CD4-positive, alpha-beta T cell treated with Interleukin-15 for 4 hours (primary cell): ENCODE data around the gene RAPGEF5.

Experiments used
- DNase-seq: peaks from one replicate; pipeline ENCODE4 v3.0.0-alpha.2; 2020; ENCODE audit warnings: low spot score

The RAPGEF5 gene

GRCh38 chr7:22302951-22303423 lies 54.0 kb downstream of the RAPGEF5 start:
- DNase-seq: no peak

GRCh38 chr7:22302193-22302592 lies 54.8 kb downstream of the RAPGEF5 start:
- no peak for DNase-seq

- no peak for DNase-seq
These were observed 55.2 kb downstream of the RAPGEF5 start for GRCh38 chr7:22301790-22302189.

- DNase-seq: no peak
These were observed 56.1 kb downstream of the RAPGEF5 start for GRCh38 chr7:22300839-22301238.

GRCh38 chr7:22296916-22297315 lies 60.0 kb downstream of the RAPGEF5 start:
- no peak for DNase-seq

- DNase-seq: no peak
These were observed 60.7 kb downstream of the RAPGEF5 start for GRCh38 chr7:22296265-22296566.

GRCh38 chr7:22295402-22296264 lies 61.3 kb downstream of the RAPGEF5 start:
- DNase-seq: no peak

- DNase-seq: no peak
These were observed 64.4 kb downstream of the RAPGEF5 start for GRCh38 chr7:22292531-22292930.

- DNase-seq: no peak
These were observed 65.0 kb downstream of the RAPGEF5 start for GRCh38 chr7:22291977-22292376.

GRCh38 chr7:22288202-22288601 lies 68.8 kb downstream of the RAPGEF5 start:
- no peak for DNase-seq

GRCh38 chr7:22287412-22287811 lies 69.5 kb downstream of the RAPGEF5 start:
- DNase-seq: no peak

- no peak for DNase-seq
These were observed 70.5 kb downstream of the RAPGEF5 start for GRCh38 chr7:22286436-22286835.

- no peak for DNase-seq
These were observed 75.5 kb downstream of the RAPGEF5 start for GRCh38 chr7:22281481-22281880.

GRCh38 chr7:22280031-22280430 lies 76.9 kb downstream of the RAPGEF5 start:
- no peak for DNase-seq

- DNase-seq: no peak
These were observed 78.3 kb downstream of the RAPGEF5 start for GRCh38 chr7:22278660-22279059.

- no peak for DNase-seq
These were observed 79.6 kb downstream of the RAPGEF5 start for GRCh38 chr7:22277375-22277774.

GRCh38 chr7:22275661-22276060 lies 81.3 kb downstream of the RAPGEF5 start:
- DNase-seq: no peak

GRCh38 chr7:22271311-22271710 lies 85.6 kb downstream of the RAPGEF5 start:
- DNase-seq: no peak

GRCh38 chr7:22270371-22270770 lies 86.6 kb downstream of the RAPGEF5 start:
- DNase-seq: no peak

- DNase-seq: no peak
These were observed 87.0 kb downstream of the RAPGEF5 start for GRCh38 chr7:22269963-22270362.

GRCh38 chr7:22268884-22269421 lies 88.0 kb downstream of the RAPGEF5 start:
- no peak for DNase-seq

- DNase-seq: no peak
These were observed 88.9 kb downstream of the RAPGEF5 start for GRCh38 chr7:22267930-22268615.

- no peak for DNase-seq
These were observed 94.4 kb downstream of the RAPGEF5 start for GRCh38 chr7:22262538-22262937.
